ENCODE measurements around the gene RFX3.

Gene RFX3

GRCh38 chr9:3513265-3513818, 12.5 kb downstream of the RFX3 start:
- DNase-seq (ENCODE audit: low spot score) = no peak

GRCh38 chr9:3511551-3511950, 14.2 kb downstream of the RFX3 start:
- DNase-seq (ENCODE audit: low spot score) = no peak

- DNase-seq (ENCODE audit: low spot score) = no peak
These were observed 15.0 kb downstream of the RFX3 start for GRCh38 chr9:3510796-3511195.

GRCh38 chr9:3509926-3510325, 15.9 kb downstream of the RFX3 start:
- no peak for DNase-seq (ENCODE audit: low spot score)

GRCh38 chr9:3508521-3509291, 17.1 kb downstream of the RFX3 start:
- DNase-seq (ENCODE audit: low spot score) = no peak

GRCh38 chr9:3508078-3508431, 17.7 kb downstream of the RFX3 start:
- DNase-seq (ENCODE audit: low spot score) = no peak

GRCh38 chr9:3507395-3508077, 18.3 kb downstream of the RFX3 start:
- no peak for DNase-seq (ENCODE audit: low spot score)

- no peak for DNase-seq (ENCODE audit: low spot score)
These were observed 19.6 kb downstream of the RFX3 start for GRCh38 chr9:3506164-3506563.

GRCh38 chr9:3502560-3503398, 23.0 kb downstream of the RFX3 start:
- DNase-seq (ENCODE audit: low spot score) = no peak

- DNase-seq (ENCODE audit: low spot score) = no peak
These were observed 25.8 kb downstream of the RFX3 start for GRCh38 chr9:3500044-3500443.

GRCh38 chr9:3498691-3499090, 27.1 kb downstream of the RFX3 start:
- no peak for DNase-seq (ENCODE audit: low spot score)

- DNase-seq (ENCODE audit: low spot score) = no peak
These were observed 27.9 kb downstream of the RFX3 start for GRCh38 chr9:3497857-3498256.

- DNase-seq (ENCODE audit: low spot score) = no peak
These were observed 28.4 kb downstream of the RFX3 start for GRCh38 chr9:3497401-3497800.

- DNase-seq (ENCODE audit: low spot score) = no peak
These were observed 29.9 kb downstream of the RFX3 start for GRCh38 chr9:3495855-3496254.

GRCh38 chr9:3492214-3492613, 33.6 kb downstream of the RFX3 start:
- DNase-seq (ENCODE audit: low spot score) = no peak

GRCh38 chr9:3491450-3491849, 34.4 kb downstream of the RFX3 start:
- DNase-seq (ENCODE audit: low spot score) = no peak

- DNase-seq (ENCODE audit: low spot score) = no peak
These were observed 34.8 kb downstream of the RFX3 start for GRCh38 chr9:3490957-3491356.

- DNase-seq (ENCODE audit: low spot score) = no peak
These were observed 43.2 kb downstream of the RFX3 start for GRCh38 chr9:3482578-3482977.

GRCh38 chr9:3480353-3480655, 45.5 kb downstream of the RFX3 start:
- no peak for DNase-seq (ENCODE audit: low spot score)

GRCh38 chr9:3479514-3480352, 46.1 kb downstream of the RFX3 start:
- no peak for DNase-seq (ENCODE audit: low spot score)

GRCh38 chr9:3478549-3478953, 47.2 kb downstream of the RFX3 start:
- DNase-seq (ENCODE audit: low spot score) = no peak
